BJ (cell line): ENCODE data around the gene KIF13A. TPM values are rescaled to one million over a fixed set of nuclear protein-coding genes. Genes with fewer than 3 reads are reported as not detected.

Experiments used
- CTCF ChIA-PET: fragments of 350-600 bp; formaldehyde crosslinking; extraction: SDS; loops from one replicate; lab custom pipeline; 2021; ENCODE audit warnings: antibody characterized with exemption, inconsistent platforms; lab: Yijun Ruan, JAX
- POLR2A ChIA-PET: fragments of 300-600 bp; sonication (Branson Sonifier 250); formaldehyde crosslinking; extraction: SDS; loops from one replicate; lab custom pipeline; 2021; ENCODE audit warnings: antibody characterized with exemption; lab: Charles Lee
- DNase-seq: peaks from one replicate; pipeline ENCODE4 v3.0.0-alpha.2; 2011; ENCODE audit warnings: low read depth
- H3K27me3 ChIP-seq: 2 replicates; pipeline ENCODE4 v1.6.0; 2011; ENCODE audit warnings: low read length; ENCODE audit not compliant: control insufficient read depth, insufficient read depth
- H3K36me3 ChIP-seq: 2 replicates; pipeline ENCODE4 v1.5.1; 2011; ENCODE audit warnings: low read length; ENCODE audit not compliant: control insufficient read depth, insufficient read depth
- H3K4me3 ChIP-seq: 2 replicates; pipeline ENCODE4 v1.5.1; 2011; ENCODE audit warnings: low read depth, mild to moderate bottlenecking, control low read depth, low read length
- CTCF ChIP-seq: IDR thresholded peaks from 2 replicates; pipeline ENCODE4 v1.5.1; 2011; ENCODE audit warnings: low read depth, mild to moderate bottlenecking, control low read depth, inconsistent platforms, low read length, moderate library complexity; ENCODE audit not compliant: insufficient read depth
- polyA plus RNA-seq: library from polyadenylated mRNA; depleted of rRNA; stranded (reverse); fragments of >200 nt; gene quantifications from 2 replicates; pipeline ENCODE4 v1.2.3, GENCODE V29; 2011

The KIF13A gene
- polyA plus RNA-seq, 1 experiment = 41.4 TPM

- POLR2A ChIA-PET = no interaction called here
- TF ChIP-seq CTCF = no peak
Measured at GRCh38 chr6:18031189-18031588, 43.8 kb upstream of the KIF13A start.

GRCh38 chr6:18028332-18028731, 40.9 kb upstream of the KIF13A start:
- no peak for TF ChIP-seq CTCF
- no peaks in the 10 kb centered on the region for H3K27me3 ChIP-seq
- POLR2A ChIA-PET = no interaction called here

More at GRCh38 chr6:18031189-18031588, 43.8 kb upstream of the KIF13A start:
- no peak overlapping the region for H3K4me3 ChIP-seq
- CTCF ChIA-PET = no interaction called here
- DNase-seq = no peak
- no peaks in the 10 kb centered on the region for H3K27me3 ChIP-seq
- no peaks in the 10 kb centered on the region for H3K36me3 ChIP-seq

GRCh38 chr6:18025596-18025995, 38.2 kb upstream of the KIF13A start:
- no peaks in the 10 kb centered on the region for H3K27me3 ChIP-seq
- TF ChIP-seq CTCF = no peak
- POLR2A ChIA-PET = no interaction called here
- DNase-seq = no peak
- no peaks in the 10 kb centered on the region for H3K36me3 ChIP-seq
- CTCF ChIA-PET = no interaction called here
- H3K4me3 ChIP-seq = no peak overlapping the region

More at GRCh38 chr6:18028332-18028731, 40.9 kb upstream of the KIF13A start:
- no peak for DNase-seq
- CTCF ChIA-PET = no interaction called here
- no peaks in the 10 kb centered on the region for H3K36me3 ChIP-seq
- no peak overlapping the region for H3K4me3 ChIP-seq

- Histone ChIP-seq H3K27me3 (no peaks in the 10 kb centered on the region), H3K36me3 (no peaks in the 10 kb centered on the region), H3K4me3 (no peak overlapping the region)
- CTCF ChIA-PET = no interaction called here
- TF ChIP-seq CTCF = no peak
- POLR2A ChIA-PET = no interaction called here
- DNase-seq = no peak
Measured at GRCh38 chr6:18024876-18025275, 37.4 kb upstream of the KIF13A start.

GRCh38 chr6:18023891-18024290, 36.5 kb upstream of the KIF13A start:
- TF ChIP-seq CTCF = no peak
- ChIA-PET CTCF (interaction anchor here (0.5 to 0.8 kb wide), 2 partner anchors 18 to 831 kb away, joined by 3 read pairs; no protein-coding TSS in a partner anchor), POLR2A (no interaction called here)
- no peak for DNase-seq
- Histone ChIP-seq H3K4me3 (no peak overlapping the region), H3K36me3 (no peaks in the 10 kb centered on the region), H3K27me3 (no peaks in the 10 kb centered on the region)
